IgD-negative memory B cell (primary cell): ENCODE data around the gene SRD5A2. TPM values are rescaled to one million over a fixed set of nuclear protein-coding genes. Genes with fewer than 3 reads are reported as not detected.

Experiments used
- H3K27ac Mint-ChIP-seq, 3 donors: one replicate each; pipeline ENCODE4 v1.8.0; 2020 to 2022; ENCODE audit warnings: mild to moderate bottlenecking in 3 of 3, mixed read lengths in 3 of 3, moderate library complexity in 1 of 3
- H3K27me3 Mint-ChIP-seq: one replicate; pipeline ENCODE4 v1.8.0; 2021; ENCODE audit warnings: mixed read lengths
- H3K36me3 Mint-ChIP-seq: one replicate; pipeline ENCODE4 v1.8.0; 2020; ENCODE audit warnings: mild to moderate bottlenecking, mixed read lengths
- H3K4me1 Mint-ChIP-seq, 3 donors: one replicate each; pipeline ENCODE4 v1.8.0; 2020 to 2022; ENCODE audit warnings: mixed read lengths in 3 of 3, mild to moderate bottlenecking in 1 of 3
- H3K4me3 Mint-ChIP-seq, 4 donors: one replicate each; pipeline ENCODE4 v1.8.0; 2020 to 2022; ENCODE audit warnings: mild to moderate bottlenecking in 4 of 4, mixed read lengths in 4 of 4, moderate library complexity in 3 of 4
- H3K9me3 Mint-ChIP-seq, 3 donors: one replicate each; pipeline ENCODE4 v1.8.0; 2020 to 2021; ENCODE audit warnings: mixed read lengths in 3 of 3, mild to moderate bottlenecking in 1 of 3
- polyA plus RNA-seq: library from polyadenylated mRNA; unstranded; fragments of 300-500 nt; fragmentation: Illumina TruSeq; gene quantifications from one replicate; pipeline ENCODE4 v1.2.3, GENCODE V29; 2021

The SRD5A2 gene
- not detected for polyA plus RNA-seq

GRCh38 chr2:31580321-31581117 lies at the start of gene SRD5A2:
Gene SRD5A2, minus strand, starts transcription at chr2:31580938. Its CDS starts 38 bp downstream, at chr2:31580900.
- H3K27me3 Mint-ChIP-seq, result peaks cover 31% of the 10 kb centered on the region
- peaks cover 0 to 5% (median 0%) of the 10 kb centered on the region in 3 donors for H3K4me1 Mint-ChIP-seq
- peaks cover 1% of the 10 kb centered on the region for H3K36me3 Mint-ChIP-seq

GRCh38 chr2:31606509-31606908 lies 25.8 kb upstream of the SRD5A2 start:
- Mint-ChIP-seq H3K9me3 (peaks cover 18 to 31% (median 21%) of the 10 kb centered on the region in 3 donors), H3K36me3 (no peaks in the 10 kb centered on the region), H3K4me1 (no peaks in the 10 kb centered on the region), H3K27me3 (peaks cover 1% of the 10 kb centered on the region), H3K4me3 (no peak overlapping the region), H3K27ac (no peak overlapping the region)

More at GRCh38 chr2:31580321-31581117, at the start of gene SRD5A2:
- peak within 1 kb of the TSS in 1 of 4 donors; percentile 82 for H3K4me3 Mint-ChIP-seq
- H3K27ac Mint-ChIP-seq, result peak within 1 kb of the TSS in 1 of 3 donors; percentile 71
- H3K9me3 Mint-ChIP-seq, result peaks cover 1 to 7% (median 5%) of the 10 kb centered on the region in 3 donors

DNA sequence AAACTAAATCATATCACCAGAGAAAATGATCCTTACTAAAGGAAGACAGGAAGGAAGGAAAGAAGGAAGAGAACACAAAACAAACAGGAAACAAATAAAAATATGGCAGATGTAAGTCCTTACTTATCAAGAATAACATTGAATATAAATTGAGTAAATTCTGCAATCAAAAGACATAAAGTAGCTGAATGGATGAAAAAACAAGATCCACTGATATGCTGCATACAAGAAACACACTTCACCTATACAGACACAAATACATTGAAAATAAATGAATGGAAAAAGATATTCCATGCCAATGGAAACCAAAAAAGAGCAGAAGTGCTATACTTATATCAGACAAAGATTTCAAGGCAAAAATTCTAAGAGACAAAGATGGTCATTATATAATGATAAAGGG lies 18.0 kb upstream of the SRD5A2 start:
- peaks cover 2% of the 10 kb centered on the region for H3K27me3 Mint-ChIP-seq
- no peak overlapping the region for H3K4me3 Mint-ChIP-seq
- no peak overlapping the region for H3K27ac Mint-ChIP-seq
- H3K36me3 Mint-ChIP-seq, result no peaks in the 10 kb centered on the region
- no peaks in the 10 kb centered on the region for H3K4me1 Mint-ChIP-seq
- peaks cover 21 to 40% (median 25%) of the 10 kb centered on the region in 3 donors for H3K9me3 Mint-ChIP-seq

- Mint-ChIP-seq H3K4me1 (peaks cover 0 to 5% (median 0%) of the 10 kb centered on the region in 3 donors), H3K27ac (no peak overlapping the region), H3K4me3 (peak overlapping the region in 1 of 4 donors; percentile 48), H3K36me3 (no peaks in the 10 kb centered on the region), H3K9me3 (peaks cover 0 to 19% (median 0%) of the 10 kb centered on the region in 3 donors), H3K27me3 (peaks cover 17% of the 10 kb centered on the region)
These were observed 5.5 kb upstream of the SRD5A2 start for GRCh38 chr2:31586230-31586629.

DNA sequence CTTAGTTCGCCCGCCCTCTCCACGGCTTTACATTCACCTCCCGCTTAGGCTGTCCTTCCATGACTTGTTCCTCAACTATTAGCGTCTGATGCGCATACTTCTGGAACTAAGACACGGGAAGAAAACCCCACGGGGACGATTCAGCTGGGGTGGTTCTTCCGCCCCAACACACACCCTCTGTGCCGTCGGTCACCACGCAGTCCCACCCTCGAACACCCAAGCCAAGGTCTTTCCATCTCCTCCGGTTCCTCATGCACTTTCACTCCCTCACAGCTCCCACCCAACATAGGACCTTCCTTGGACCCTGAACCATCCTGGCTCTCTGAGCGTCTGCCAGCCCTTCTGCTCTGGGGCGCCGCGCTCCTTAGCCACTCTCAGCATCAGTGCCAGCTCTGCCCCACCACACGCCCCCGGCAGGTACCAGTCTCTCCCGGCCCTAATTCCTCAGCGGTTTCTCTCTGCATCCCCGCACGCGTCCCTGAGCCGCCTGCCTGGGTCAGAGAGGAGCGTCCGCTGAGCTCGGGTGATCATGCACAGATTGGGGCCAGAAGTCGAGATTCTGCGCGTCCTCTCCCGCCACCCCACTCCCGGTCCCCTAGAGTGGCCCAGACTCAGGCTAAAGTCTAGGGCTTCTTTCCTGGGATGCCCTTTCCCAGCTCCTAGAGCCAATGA lies 522 bp upstream of the SRD5A2 start:
- Mint-ChIP-seq H3K4me1 (peaks cover 0 to 5% (median 0%) of the 10 kb centered on the region in 3 donors), H3K9me3 (peaks cover 0 to 5% (median 4%) of the 10 kb centered on the region in 3 donors), H3K36me3 (peaks cover 1% of the 10 kb centered on the region), H3K27me3 (peaks cover 29% of the 10 kb centered on the region), H3K4me3 (no peak overlapping the region), H3K27ac (peak overlapping the region in 1 of 3 donors; percentile 71)

GRCh38 chr2:31579996-31580320 lies 780 bp downstream of the SRD5A2 start:
- Mint-ChIP-seq H3K9me3 (peaks cover 1 to 7% (median 5%) of the 10 kb centered on the region in 3 donors), H3K27me3 (peaks cover 29% of the 10 kb centered on the region), H3K27ac (no peak overlapping the region), H3K4me3 (no peak overlapping the region), H3K36me3 (peaks cover 1% of the 10 kb centered on the region), H3K4me1 (peaks cover 0 to 5% (median 0%) of the 10 kb centered on the region in 3 donors)

GRCh38 chr2:31578316-31578715 lies 2.4 kb downstream of the SRD5A2 start:
- Mint-ChIP-seq H3K27me3 (peaks cover 23% of the 10 kb centered on the region), H3K36me3 (peaks cover 1% of the 10 kb centered on the region), H3K4me3 (no peak overlapping the region), H3K27ac (no peak overlapping the region), H3K9me3 (peaks cover 1 to 7% (median 5%) of the 10 kb centered on the region in 3 donors), H3K4me1 (peaks cover 0 to 4% (median 0%) of the 10 kb centered on the region in 3 donors)

GRCh38 chr2:31577143-31577542 lies 3.6 kb downstream of the SRD5A2 start:
- H3K4me1 Mint-ChIP-seq, result peaks cover 0 to 4% (median 0%) of the 10 kb centered on the region in 3 donors
- H3K27me3 Mint-ChIP-seq, result peaks cover 21% of the 10 kb centered on the region
- H3K4me3 Mint-ChIP-seq, result no peak overlapping the region
- H3K27ac Mint-ChIP-seq, result no peak overlapping the region
- peaks cover 1% of the 10 kb centered on the region for H3K36me3 Mint-ChIP-seq
- peaks cover 3 to 5% (median 4%) of the 10 kb centered on the region in 3 donors for H3K9me3 Mint-ChIP-seq

GRCh38 chr2:31568585-31569201 lies 12.0 kb downstream of the SRD5A2 start:
- Mint-ChIP-seq H3K27ac (no peak overlapping the region), H3K9me3 (peaks cover 0 to 6% (median 3%) of the 10 kb centered on the region in 3 donors), H3K27me3 (no peaks in the 10 kb centered on the region), H3K4me3 (no peak overlapping the region), H3K4me1 (no peaks in the 10 kb centered on the region), H3K36me3 (no peaks in the 10 kb centered on the region)

GRCh38 chr2:31567679-31568078 lies 13.1 kb downstream of the SRD5A2 start:
- Mint-ChIP-seq H3K36me3 (no peaks in the 10 kb centered on the region), H3K9me3 (peaks cover 0 to 6% (median 2%) of the 10 kb centered on the region in 3 donors), H3K27ac (no peak overlapping the region)

DNA sequence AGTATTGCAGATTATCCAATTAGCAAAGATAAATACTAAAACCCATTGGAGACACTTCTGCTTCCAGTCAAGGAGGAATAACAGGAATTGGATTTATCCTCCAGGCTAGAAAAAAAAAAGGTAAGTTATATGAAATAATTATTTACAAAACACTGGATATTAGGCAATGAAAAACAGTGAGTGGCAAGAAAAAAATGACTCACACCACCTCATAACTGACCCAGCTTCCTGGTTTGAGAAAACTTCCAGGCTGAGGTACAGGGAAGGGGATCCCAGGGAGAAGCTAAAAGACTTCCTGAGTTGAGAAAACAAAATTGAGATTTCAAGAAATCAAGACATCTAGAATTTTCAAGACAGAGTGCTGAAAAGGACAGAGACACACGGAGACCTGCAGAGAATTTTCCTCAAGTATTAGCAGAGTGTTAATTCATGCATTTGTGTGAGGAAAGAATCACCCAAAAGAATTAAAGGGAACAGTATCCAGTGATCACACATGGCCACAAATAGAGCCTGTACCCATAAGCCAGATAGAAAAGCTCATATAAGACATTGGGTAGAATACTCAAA lies 17.4 kb downstream of the SRD5A2 start:
- Mint-ChIP-seq H3K4me3 (no peak overlapping the region), H3K4me1 (no peaks in the 10 kb centered on the region), H3K9me3 (peaks cover 0 to 1% (median 0%) of the 10 kb centered on the region in 3 donors), H3K36me3 (no peaks in the 10 kb centered on the region), H3K27me3 (peaks cover 2% of the 10 kb centered on the region), H3K27ac (no peak overlapping the region)

More at GRCh38 chr2:31567679-31568078, 13.1 kb downstream of the SRD5A2 start:
- Mint-ChIP-seq H3K27me3 (no peaks in the 10 kb centered on the region), H3K4me3 (peak overlapping the region in 1 of 4 donors; percentile 25), H3K4me1 (no peaks in the 10 kb centered on the region)

- no peaks in the 10 kb centered on the region for H3K36me3 Mint-ChIP-seq
- no peak overlapping the region for H3K27ac Mint-ChIP-seq
- H3K4me1 Mint-ChIP-seq, result no peaks in the 10 kb centered on the region
- H3K27me3 Mint-ChIP-seq, result peaks cover 2% of the 10 kb centered on the region
- peaks cover 0 to 1% (median 0%) of the 10 kb centered on the region in 3 donors for H3K9me3 Mint-ChIP-seq
- no peak overlapping the region for H3K4me3 Mint-ChIP-seq
These were observed 18.9 kb downstream of the SRD5A2 start for GRCh38 chr2:31561823-31562222.

- H3K9me3 Mint-ChIP-seq, result peaks cover 10 to 13% (median 12%) of the 10 kb centered on the region in 3 donors
- no peaks in the 10 kb centered on the region for H3K36me3 Mint-ChIP-seq
- no peaks in the 10 kb centered on the region for H3K4me1 Mint-ChIP-seq
- H3K4me3 Mint-ChIP-seq, result no peak overlapping the region
- no peak overlapping the region for H3K27ac Mint-ChIP-seq
- peaks cover 2% of the 10 kb centered on the region for H3K27me3 Mint-ChIP-seq
These were observed 22.1 kb downstream of the SRD5A2 start for GRCh38 chr2:31558401-31559295.

DNA sequence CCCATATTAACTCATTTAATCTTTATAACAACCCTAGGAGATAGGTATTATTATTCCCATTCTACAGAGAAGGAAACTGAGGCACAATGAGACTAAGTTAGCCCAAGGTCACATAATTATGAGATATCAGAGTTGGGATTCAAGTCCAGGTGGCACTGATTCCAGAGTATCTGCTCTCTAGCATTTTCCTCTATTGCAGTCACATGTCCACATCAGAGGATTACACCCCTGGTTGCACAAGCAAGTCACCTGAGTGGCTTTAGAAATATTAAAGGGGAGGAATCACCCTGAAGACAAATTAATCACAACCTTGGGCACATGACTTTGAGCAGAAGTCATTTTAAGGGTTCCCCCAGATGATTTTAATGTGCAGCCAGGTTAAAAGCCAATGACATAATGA lies 23.8 kb downstream of the SRD5A2 start:
- H3K9me3 Mint-ChIP-seq, result peaks cover 20 to 27% (median 25%) of the 10 kb centered on the region in 3 donors
- peaks cover 2% of the 10 kb centered on the region for H3K27me3 Mint-ChIP-seq
- no peak overlapping the region for H3K4me3 Mint-ChIP-seq
- H3K4me1 Mint-ChIP-seq, result no peaks in the 10 kb centered on the region
- no peaks in the 10 kb centered on the region for H3K36me3 Mint-ChIP-seq
- H3K27ac Mint-ChIP-seq, result no peak overlapping the region
